ENCODE data around the gene CGB7. TPM values are rescaled to one million over a fixed set of nuclear protein-coding genes. Genes with fewer than 3 reads are reported as not detected.
A peak's percentile ranks its signal among the peaks of the same experiment; 100 is the strongest.

The CGB7 gene
- total and polyA plus RNA-seq, 9 of the 15 experiments (the other 6 are each of a cell fraction or from before 2014, with no cell fraction given) = not detected

- peak; percentile 78 for TF ChIP-seq ZBTB33 (CRISPR knock-in tag; IDR thresholded peaks at IDR 0.05)
- no peak for TF ChIP-seq NELFE (IDR thresholded peaks at IDR 0.05; ENCODE audit: insufficient read depth, insufficient read length)
- no peak for TF ChIP-seq E2F8 (IDR thresholded peaks at IDR 0.05; ENCODE audit: low read depth, partially characterized antibody)
- TF ChIP-seq MAX (CRISPR knock-in tag; IDR thresholded peaks at IDR 0.05) = 0 out of 2 replicates have a peak, but pooled peaks have one; percentile 35
- peak; percentile 66 for TF ChIP-seq BHLHE40 (IDR thresholded peaks at IDR 0.05; ENCODE audit: low read length)
- TF ChIP-seq MTA1 (IDR thresholded peaks at IDR 0.05; ENCODE audit: borderline replicate concordance) = no peak
- peak; percentile 79 for TF ChIP-seq MGA (IDR thresholded peaks at IDR 0.05)
- no peak for TF ChIP-seq ZNF583 (CRISPR knock-in tag; IDR thresholded peaks at IDR 0.05)
- TF ChIP-seq TGIF2 (CRISPR knock-in tag; IDR thresholded peaks at IDR 0.05) = no peak
- TF ChIP-seq ETV1 (tag; conservative IDR thresholded peaks at IDR 0.05; ENCODE audit: low read depth) = no peak
Measured at GRCh38 chr19:49071860-49072547, 14.5 kb upstream of the CGB7 start (continued).
